Activated CD4-positive, alpha-beta T cell treated with anti-CD3 and anti-CD28 coated beads, Interleukin-2, Interleukin-6, amounts not matched to agents 100 ng/mL and 50 ng/mL, durations not matched to agents 16 hours and 8 hours (primary cell): ENCODE data around the gene CCNA2.
A peak's percentile ranks its signal among the peaks of the same experiment; 100 is the strongest.

ENCODE experiments used
- DNase-seq: peaks from one replicate; pipeline ENCODE4 v3.0.0-alpha.2; 2020

The CCNA2 gene

GRCh38 chr4:121800961-121801714 is 22.5 kb downstream of the CCNA2 start, which contains the start of gene EXOSC9:
TSS of gene EXOSC9 (plus strand) at chr4:121801323. CDS start at chr4:121801425, 102 bp downstream.
- peak; percentile 96 for DNase-seq

GRCh38 chr4:121800638-121800960 is 23.1 kb downstream of the CCNA2 start:
- DNase-seq = no peak

- no peak for DNase-seq
These were observed 23.7 kb downstream of the CCNA2 start for GRCh38 chr4:121799867-121800501.

- no peak for DNase-seq
These were observed 24.4 kb downstream of the CCNA2 start for GRCh38 chr4:121799208-121799823.

GRCh38 chr4:121796283-121796682 is 27.4 kb downstream of the CCNA2 start:
- DNase-seq = no peak

- no peak for DNase-seq
These were observed 29.0 kb downstream of the CCNA2 start for GRCh38 chr4:121794505-121795188.

GRCh38 chr4:121792966-121793365 is 30.7 kb downstream of the CCNA2 start:
- no peak for DNase-seq

- DNase-seq = no peak
These were observed 32.2 kb downstream of the CCNA2 start for GRCh38 chr4:121791481-121791880.

- DNase-seq = no peak
These were observed 32.7 kb downstream of the CCNA2 start for GRCh38 chr4:121790976-121791375.

GRCh38 chr4:121789960-121790829 is 33.5 kb downstream of the CCNA2 start:
- DNase-seq = no peak

- no peak for DNase-seq
These were observed 34.2 kb downstream of the CCNA2 start for GRCh38 chr4:121789455-121789854.

- DNase-seq = peak; percentile 52
These were observed 34.8 kb downstream of the CCNA2 start for GRCh38 chr4:121788896-121789295.

- DNase-seq = no peak
These were observed 37.5 kb downstream of the CCNA2 start for GRCh38 chr4:121786221-121786620.

- DNase-seq = no peak
These were observed 38.2 kb downstream of the CCNA2 start for GRCh38 chr4:121785479-121785878.

GRCh38 chr4:121784975-121785374 is 38.7 kb downstream of the CCNA2 start:
- no peak for DNase-seq

GRCh38 chr4:121784401-121784800 is 39.3 kb downstream of the CCNA2 start:
- DNase-seq = no peak

GRCh38 chr4:121783210-121783609 is 40.5 kb downstream of the CCNA2 start:
- no peak for DNase-seq

- no peak for DNase-seq
These were observed 44.6 kb downstream of the CCNA2 start for GRCh38 chr4:121778991-121779628.

- DNase-seq = no peak
These were observed 46.1 kb downstream of the CCNA2 start for GRCh38 chr4:121777625-121778024.

GRCh38 chr4:121776610-121777401 is 46.9 kb downstream of the CCNA2 start:
- no peak for DNase-seq

- DNase-seq = no peak
These were observed 49.8 kb downstream of the CCNA2 start for GRCh38 chr4:121773883-121774282.
